SKM-1 (cell line): ENCODE measurements around the gene TRIM10.
"Not testable (repeated sequence)": the region's sequence is repeated elsewhere in the genome, so short reads cannot be mapped to it uniquely, and the experiment has no call there.

Source experiments
- DNase-seq: peaks from one replicate; lab custom pipeline; 2025; ENCODE audit not compliant: unreplicated experiment; lab: John Stamatoyannopoulos, UW

TRIM10 gene

DNA sequence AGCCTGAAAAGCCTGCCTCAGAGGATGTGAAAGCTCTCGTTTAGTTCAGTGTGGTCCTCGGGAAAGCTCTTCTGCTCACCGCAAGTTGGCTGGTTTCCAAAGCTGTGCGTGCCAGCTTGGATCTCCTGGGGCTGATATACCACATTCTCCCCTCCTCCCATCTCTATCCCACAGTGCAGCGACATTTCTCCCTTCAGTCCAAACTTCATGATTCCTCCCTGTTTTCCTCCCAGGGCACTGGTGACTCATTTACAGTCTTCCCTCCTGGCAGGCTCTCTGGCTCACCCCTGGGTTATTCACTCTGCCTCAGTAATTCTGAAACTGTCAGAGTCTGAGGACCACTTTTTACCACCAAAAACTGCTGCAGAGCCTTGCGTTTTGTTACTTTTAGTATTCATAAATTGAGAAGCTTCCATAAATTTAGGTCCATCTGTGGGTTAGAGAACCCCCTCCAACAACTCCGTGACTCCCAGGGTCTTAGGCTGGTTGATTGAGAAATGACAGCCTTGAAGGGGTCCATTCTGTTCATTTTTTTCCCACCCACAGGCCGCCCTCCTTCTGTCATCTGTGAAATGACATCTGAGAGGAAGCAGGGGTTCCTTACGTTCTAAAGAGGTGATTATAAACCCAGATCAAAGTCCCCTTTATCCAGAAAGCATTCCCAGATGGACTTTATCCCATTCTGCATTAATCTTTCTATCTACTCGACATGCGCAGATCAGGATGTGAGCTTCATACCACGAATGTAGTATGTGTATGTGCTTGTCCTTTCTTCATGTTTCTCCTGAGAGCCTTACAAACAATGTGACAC lies 6.1 kb downstream of the TRIM10 start:
- no peak for DNase-seq

DNA sequence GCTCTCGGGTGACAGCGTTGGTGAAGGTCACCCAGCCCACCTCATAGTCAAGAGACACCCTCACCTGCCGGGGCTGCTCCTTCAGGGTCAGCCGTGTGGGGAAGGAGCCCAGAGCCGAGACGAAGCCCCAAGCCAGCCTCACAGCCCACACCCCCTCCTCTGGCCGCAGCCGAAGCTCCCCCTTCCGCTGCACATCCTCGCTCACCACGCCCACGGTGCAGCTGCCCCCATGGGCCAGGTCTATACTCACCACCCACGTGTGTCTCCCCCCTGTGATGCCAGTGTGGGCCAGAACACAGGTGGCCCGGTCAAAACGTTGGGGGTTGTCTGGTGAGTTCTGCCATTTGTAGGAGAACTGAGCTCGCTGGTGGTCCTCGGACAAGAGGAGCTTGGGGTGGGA lies 7.0 kb downstream of the TRIM10 start:
- DNase-seq: no peak

DNA sequence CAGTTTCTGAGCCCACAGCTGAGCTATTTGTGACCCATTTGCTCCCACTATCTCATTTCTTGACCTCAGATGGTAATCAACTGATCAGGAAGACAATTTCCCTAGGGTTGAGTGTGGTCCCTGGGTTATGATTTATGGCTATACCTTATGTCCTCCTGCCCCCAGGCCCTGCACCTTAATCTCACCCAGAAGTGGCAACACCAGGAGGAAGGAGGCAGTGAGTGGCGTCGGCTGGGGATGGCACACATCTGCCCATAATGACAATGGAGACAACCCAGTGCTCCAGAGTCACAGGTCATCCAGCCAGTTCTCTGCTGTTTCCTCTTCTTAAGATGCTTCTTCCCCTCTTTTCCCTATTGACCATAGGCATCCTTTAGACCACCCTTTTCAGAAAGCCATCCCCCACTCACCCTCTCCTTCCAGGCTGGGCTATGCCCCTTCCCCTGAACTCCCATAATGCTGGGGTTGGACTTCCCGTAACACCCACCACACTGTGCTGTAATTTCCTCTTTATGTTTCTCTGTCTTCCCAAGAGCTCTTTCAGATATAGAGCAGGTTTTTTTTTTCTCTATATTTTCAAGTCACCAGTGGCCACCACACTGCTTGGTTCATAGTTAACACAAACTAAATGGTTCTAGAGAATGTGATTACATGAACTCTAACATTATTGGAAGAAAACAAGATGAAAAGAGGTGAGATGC lies 8.0 kb downstream of the TRIM10 start:
- no peak for DNase-seq

DNA sequence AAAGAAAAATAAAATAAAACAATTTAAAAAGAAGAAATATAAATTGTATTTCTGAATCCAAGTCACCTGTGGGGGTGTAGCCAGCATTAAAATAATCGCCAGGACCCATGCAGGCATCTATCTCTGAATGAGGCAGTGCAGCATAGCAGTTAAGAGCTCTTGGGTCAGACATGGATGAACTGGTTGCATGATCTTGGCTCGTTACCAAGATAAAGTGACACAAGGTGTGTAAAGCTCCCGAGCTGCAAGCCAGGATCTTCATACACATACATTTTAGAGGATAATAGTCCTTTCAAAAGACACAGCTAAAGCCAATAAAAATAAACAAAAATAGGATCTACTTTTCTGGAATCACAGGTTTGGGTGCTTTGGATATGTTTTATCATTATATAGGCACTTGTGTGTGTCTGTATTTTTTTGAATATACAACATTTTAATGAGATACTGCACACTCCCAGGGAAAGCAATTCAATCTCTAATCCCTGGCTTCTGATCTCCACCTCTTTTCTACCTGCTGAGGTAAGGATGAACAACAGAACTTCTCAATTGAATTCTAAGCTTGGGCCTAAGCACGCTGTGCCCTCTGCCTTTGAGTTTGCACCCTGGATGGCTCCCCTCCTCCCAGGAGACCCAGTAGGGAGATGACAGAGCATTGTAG lies 8.9 kb downstream of the TRIM10 start:
- no peak for DNase-seq

DNA sequence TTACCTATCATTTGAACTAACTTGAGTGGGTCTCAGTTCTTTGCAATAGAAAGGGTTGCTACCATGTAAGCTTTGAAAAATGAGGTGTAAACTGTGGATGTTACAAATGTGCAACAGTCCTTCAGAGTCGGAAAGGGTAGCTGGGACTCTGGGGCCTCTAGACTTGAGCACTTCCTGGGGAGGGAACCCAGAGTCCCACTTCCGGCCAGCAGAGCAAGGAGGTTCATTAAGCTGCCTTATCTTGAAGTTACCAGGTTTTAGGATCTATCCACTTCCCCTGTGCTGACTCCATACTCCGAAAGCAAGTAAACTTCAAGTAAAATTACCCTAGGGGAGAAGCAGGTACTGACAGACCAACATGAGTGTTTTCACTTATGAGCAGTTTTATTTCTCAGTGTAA lies 9.4 kb downstream of the TRIM10 start:
- DNase-seq: no peak

DNA sequence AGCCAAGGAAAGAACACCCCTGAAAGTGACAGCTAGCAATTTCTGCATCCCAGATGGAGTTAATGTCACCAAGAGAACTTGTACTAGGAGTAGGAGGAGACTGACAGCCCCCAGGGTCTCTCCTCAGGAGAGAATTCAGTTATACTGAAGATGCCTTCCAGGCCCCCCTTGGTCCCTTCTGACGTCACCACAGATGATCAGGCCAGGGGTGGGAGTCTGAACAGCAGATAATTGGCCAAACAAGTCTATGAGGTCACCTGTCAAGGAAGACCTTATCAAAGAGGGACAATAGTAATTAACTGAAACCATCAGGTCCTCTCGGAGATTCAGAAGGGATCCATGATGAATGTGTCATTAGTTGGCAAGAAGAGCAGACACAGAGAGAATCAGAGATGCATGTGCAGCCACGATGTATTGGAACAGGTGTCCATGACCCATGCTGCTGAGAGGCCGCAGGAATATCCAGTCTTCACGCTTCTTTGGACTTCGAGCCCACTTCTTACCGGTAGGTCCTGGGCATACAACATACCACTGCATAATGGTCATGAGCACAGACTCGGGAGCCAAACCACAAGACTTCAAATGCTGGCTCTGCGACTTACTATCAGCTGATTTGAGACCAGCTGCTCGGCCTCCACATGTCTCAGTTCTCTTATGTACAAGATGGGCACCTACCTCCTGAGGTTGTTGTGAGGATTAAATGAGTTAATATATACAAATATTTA lies 10.2 kb downstream of the TRIM10 start:
- no peak for DNase-seq

DNA sequence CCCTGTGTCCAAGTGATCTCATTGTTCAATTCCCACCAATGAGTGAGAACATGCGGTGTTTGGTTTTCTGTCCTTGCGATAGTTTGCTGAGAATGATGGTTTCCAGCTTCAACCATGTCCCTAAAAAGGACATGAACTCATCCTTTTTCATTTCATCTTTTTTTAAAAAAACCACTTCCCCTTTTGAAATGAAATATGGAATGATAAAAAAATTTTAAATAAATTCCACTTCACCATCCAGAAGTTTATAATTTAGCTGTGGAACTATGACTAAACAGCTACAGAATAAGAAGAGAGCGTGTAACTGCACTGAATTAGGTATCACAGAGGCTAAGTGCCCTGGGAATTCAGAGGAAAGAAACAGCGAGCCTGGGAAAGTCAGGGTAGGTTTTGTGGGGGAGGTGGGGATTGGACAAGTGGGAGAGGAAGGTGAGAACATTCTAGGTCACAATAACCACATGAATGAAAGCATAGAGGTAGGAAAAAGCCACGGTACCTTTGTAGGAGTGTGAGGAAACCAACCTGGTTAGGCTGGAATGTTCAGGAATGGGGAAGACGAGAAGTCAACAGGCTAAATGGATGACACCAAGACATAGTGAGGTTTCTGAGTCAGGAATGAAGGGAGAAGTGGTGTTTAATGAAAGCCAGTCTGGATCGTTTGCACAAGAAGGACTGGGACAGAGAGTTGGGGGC lies 11.0 kb downstream of the TRIM10 start:
- DNase-seq: no peak

DNA sequence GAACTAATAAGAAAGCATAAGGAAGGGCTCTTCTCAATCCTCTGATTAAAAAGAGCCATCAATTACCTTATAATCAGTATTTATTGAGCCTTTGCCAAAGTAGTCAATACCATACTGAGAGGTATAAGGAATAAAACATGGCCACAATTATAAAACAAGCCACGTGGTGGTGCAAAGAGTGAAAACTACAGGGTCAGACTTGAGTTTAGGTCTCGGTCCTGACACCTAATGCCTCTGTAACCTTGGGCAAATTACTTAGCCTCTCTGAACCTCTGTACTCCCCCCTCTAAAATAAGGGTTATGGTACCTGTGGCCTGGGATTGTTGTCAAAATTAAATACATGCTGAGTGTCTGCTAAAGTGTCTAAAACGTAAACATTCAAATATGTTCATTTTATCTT lies 11.8 kb downstream of the TRIM10 start:
- DNase-seq: no peak

DNA sequence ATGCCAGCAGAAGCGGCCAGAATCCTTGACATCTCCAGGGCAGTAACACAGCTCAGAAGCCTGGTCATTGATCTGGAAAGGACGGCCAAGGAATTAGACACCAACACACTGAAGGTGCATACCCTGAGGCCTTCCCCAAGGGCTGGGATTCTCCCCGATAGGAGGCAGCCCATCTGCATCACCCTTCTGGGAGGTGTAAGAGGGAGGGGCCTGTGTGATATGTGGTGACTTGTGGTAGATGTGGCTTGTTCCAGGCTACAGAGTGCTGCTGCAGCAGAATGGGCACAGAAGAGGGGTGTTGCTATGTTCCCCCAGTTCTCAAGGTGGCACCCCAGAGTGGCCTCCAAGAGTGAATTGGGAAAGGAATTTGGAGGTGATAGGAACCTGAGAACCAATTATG lies 13.9 kb downstream of the TRIM10 start:
- DNase-seq: no peak

DNA sequence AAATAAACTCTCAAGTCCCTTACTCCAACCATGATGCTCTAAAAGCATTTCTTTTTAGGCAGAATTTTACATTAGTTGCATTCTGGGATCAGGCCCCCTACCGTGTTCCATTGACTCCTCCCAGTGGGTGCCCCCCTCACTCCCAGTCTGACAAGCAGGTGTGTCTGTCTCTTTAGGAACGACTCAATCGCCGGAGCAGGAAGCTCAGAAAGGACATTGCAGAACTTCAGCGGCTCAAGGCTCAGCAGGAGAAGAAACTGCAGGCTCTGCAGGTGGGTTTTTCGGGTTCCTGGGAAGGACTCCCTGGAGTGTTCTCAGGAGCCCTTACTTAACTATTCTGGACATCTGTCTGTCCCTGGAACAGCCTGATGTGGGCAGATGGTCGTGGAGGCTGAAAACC lies 15.2 kb downstream of the TRIM10 start:
- DNase-seq: no peak

DNA sequence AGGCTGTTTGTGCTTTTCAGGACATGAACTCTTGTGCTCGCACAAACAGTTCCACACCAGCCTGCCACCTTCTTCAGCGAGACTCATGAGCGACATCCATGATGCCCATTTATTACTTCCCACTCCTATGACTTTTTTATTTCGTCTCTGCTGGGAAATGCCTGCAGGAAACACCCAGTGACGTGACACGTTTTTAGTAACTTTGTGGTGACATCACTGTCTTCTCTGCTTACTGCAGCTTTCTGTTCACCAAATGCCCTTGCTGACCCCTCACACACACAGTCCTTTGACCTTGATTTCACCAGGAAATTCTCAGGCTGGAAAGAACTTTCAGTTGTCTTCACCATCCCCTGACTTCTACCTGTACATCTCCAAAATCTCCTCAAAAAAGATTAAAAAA lies 16.2 kb downstream of the TRIM10 start:
- no peak for DNase-seq

DNA sequence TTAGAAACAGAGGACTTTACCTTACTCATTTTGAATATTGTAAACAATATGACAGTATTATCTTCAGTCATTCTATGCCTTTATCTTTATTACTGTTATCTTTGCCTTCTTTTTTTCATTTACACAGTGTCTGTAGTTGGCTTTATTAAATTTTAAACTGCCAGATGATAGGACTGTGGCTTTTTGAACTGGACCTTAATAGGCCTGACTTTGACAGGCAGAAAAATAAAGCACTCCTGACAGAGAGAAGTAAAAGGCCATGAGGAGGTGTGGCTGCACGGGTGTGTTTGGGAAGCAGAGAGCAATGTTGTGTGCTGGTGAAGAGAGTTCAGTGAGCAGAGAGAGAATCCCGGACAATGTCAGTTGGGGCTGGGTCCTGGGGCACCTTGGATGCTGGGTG lies 17.2 kb downstream of the TRIM10 start:
- DNase-seq: no peak

DNA sequence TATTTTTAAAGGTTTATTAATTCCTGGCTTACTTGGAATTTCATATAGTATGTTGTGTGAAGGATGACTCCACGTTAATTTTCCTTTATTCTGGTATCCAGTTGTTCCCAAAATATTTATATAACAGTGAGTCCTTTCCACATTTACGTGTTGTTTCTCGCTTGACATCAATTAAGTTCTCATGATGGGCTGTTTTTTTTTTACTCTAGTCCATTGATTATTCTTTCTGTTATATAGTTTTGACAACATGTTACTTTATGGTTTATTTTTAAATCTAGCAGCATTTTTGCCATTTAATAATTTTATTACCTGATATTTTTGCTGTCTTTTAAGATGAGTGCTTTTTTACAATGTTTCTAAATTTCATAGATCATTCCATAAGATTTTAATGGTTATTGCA lies 18.3 kb downstream of the TRIM10 start:
- no peak for DNase-seq

DNA sequence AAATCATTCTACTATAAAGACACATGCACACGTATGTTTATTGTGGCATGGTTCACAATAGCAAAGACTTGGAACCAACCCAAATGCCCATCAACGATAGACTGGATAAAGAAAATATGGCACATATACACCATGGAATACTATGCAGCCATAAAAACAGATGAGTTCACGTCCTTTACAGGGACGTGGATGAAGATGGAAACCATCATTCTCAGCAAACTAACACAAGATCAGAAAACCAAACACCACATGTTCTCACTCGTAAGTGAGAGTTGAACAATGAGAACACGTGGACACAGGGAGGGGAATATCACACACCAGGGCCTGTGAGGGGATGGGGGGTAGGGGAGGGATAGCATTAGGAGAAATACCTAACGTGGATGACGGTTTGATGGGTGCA lies 20.8 kb downstream of the TRIM10 start:
- DNase-seq: not testable (repeated sequence)

DNA sequence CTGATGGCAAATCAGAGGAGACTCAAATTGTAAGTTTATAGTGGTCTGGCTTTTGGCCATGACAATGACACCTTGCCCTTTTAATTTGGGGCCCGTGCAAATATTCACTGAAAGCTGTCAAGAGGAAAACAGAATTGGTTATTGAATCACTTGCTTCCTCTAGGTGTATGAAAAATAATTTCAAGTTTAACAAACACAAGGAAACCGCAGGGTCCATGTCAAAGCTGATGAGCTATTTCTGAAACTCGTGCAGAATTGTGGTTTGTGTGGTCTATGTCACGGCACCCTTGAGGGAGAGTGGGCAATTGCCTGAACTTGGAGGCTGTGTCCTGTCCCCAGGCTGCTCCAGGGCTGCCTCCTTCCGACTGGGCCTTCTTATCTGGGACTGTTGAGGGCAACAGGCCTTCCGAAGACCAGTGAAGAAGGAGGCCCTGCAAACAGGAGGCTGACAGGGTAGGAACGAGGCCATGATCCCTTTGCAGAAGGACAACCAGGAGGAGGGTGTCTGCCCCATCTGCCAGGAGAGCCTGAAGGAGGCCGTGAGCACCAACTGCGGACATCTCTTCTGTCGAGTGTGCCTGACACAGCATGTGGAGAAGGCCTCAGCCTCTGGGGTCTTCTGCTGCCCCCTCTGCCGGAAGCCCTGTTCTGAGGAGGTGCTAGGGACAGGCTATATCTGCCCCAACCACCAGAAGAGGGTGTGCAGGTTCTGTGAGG lies 24.3 kb downstream of the TRIM10 start:
- DNase-seq: no peak

DNA sequence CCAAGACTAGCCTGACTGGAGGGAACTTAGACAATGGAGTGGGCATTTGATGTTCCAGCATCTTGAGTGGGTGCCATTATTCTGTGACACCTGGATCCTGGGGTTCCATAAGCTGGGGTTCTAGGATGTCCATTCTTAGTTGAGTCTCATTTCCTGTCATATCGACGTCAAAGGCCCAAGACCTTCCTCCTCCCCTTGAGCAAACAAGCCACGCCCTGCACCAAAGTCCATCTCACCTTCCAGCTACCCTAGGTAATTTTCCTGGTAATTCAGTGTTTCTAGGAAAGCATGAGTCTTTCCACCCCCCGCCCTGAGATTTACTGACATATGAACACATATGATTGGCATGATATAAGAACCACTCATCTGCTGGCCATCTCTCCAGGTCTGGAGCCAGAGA lies 25.3 kb downstream of the TRIM10 start, which contains the start of gene TRIM40:
Gene TRIM40, plus strand, starts transcription at position 384 of the 400 bp plus-strand sequence. CDS start 897 bp downstream, outside the sequence.
- DNase-seq: no peak

DNA sequence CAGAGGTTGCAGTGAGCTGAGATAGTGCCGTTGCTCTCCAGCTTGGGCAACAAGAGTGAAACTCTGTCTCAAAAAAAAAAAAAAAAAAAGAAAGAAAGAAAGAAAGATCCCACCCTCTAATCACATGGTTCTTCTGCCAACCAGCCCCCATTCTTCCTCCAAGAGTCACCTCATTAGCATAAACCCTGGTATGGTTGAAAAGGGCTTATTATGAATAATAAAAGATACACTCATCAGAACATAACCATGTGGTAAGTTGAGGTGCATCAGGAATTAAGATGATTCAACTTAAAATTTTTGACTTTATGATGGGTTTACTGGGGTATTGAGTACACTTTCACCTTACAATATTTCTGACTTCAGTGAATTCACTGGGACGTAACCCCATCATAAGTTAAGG lies 25.9 kb downstream of the TRIM10 start:
- DNase-seq: no peak

DNA sequence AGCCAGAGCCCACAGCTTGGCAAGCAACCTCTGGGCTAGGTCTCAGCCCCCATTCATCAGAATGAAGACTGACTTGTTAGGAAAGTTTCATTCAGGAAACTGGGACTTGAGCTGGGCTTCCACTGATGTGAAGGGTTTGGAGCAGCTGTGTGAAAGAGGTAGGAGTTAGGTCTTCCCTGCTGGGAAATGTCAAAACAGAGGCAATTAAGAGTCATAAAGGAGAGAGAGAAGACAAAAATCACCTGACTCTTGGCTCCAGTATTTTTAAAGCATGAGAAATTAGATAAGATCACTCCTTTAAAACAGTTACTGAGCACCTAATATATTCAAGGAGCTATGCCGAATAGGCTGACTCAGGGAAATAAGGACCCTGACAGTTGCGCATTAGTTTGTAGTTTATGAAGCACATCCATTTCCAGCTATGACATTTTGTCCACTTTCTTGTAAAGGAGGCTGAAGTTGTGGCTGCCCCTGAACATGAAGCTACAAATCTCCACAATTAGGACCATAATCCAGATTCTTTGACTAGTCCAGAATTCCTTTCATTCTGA lies 29.0 kb downstream of the TRIM10 start:
- no peak for DNase-seq

DNA sequence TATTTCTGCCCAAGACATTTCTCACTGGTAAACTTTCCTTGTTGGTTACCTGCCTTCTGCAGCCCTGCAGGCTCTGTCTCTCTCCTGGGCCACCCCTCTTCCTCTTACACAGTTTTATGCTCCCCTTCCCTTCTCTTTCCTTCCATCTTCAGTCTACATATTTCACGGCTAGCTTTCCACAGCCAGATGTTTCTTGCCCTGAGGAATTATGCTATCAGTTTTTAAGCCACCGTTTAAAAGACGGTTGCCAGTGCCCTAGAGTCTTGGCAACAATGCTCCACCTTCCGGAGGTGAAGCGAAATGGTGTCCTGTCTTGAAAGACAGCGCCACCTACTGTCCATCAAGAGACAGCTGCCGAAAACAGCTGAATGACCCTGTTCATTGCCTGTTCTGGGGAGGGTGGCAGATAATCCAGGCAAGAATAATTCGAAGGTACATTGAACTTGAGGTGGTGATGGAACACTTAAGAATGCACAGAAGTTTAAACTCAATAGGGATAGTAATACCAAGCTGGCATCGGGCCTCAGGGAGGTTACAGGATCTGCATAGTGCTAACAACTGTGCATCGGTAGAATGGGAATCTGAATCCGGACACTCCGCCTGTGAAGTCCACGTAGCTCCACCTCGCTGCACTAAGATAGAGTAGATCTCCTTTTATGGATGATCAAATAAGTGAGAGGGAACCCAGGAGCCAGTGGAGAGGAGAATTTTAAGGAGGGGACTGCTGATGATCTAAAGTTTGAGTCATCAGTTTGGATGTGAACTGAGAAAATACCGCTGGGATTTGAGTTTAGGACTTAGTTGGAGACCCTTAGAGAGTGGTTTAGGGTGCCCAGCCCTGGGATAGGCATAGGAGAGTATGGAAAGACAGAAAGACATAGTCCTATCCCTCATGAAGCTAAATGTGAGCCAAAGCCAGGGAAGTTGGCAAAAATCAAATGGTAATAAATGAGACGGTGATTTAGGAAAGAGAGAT lies 29.8 kb downstream of the TRIM10 start:
- DNase-seq: peak; percentile 68
